PC-9 (cell line): ENCODE results near the gene TTC7B.

Experiments used
- EZH2 ChIP-seq: fragments of 200-600 bp; sonication (generic); IDR thresholded peaks from 2 replicates; pipeline ENCODE4 v1.8.0; 2017; ENCODE audit warnings: antibody characterized with exemption, low read depth
- TF ChIP-seq, protein P1 (sequence below): fragments of 200-600 bp; sonication (generic); conservative IDR thresholded peaks from 2 replicates; pipeline ENCODE4 v1.6.1; 2017; ENCODE audit warnings: mixed run types, antibody characterized with exemption, mild to moderate bottlenecking, moderate library complexity

DNA sequence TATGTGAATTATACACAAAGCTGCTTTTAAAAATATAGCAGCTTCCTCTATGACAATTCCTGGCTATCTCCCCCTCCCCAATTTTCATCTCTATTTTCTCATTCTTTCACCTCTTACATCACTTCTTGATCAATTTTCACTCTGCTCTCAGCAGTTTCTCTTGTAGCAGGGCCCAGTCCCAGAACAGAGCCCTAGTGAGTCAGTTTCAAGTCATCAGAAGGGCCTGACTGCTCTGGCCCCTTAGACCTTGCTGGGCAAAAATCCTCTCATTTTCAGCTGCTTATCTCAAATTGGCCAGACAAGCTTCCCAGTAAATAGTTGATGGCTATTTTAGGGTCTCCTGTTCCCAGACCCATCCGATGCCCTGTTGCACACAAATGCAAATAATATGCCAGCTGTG is 101.4 kb downstream of the TTC7B start:
- TF ChIP-seq, protein P1, sequence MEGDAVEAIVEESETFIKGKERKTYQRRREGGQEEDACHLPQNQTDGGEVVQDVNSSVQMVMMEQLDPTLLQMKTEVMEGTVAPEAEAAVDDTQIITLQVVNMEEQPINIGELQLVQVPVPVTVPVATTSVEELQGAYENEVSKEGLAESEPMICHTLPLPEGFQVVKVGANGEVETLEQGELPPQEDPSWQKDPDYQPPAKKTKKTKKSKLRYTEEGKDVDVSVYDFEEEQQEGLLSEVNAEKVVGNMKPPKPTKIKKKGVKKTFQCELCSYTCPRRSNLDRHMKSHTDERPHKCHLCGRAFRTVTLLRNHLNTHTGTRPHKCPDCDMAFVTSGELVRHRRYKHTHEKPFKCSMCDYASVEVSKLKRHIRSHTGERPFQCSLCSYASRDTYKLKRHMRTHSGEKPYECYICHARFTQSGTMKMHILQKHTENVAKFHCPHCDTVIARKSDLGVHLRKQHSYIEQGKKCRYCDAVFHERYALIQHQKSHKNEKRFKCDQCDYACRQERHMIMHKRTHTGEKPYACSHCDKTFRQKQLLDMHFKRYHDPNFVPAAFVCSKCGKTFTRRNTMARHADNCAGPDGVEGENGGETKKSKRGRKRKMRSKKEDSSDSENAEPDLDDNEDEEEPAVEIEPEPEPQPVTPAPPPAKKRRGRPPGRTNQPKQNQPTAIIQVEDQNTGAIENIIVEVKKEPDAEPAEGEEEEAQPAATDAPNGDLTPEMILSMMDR = no peak
- TF ChIP-seq EZH2 = no peak
